AG09309 (cell line): ENCODE measurements around the gene PYCARD.

ENCODE experiments used
- DNase-seq: peaks from one replicate; pipeline ENCODE4 v3.0.0-alpha.2; 2010; ENCODE audit warnings: low read depth
- H3K4me3 ChIP-seq: 2 replicates; pipeline ENCODE4 v1.5.1; 2011; ENCODE audit warnings: mild to moderate bottlenecking, low read depth, low read length, moderate library complexity; ENCODE audit not compliant: control insufficient read depth
- CTCF ChIP-seq: IDR thresholded peaks from 2 replicates; pipeline ENCODE4 v1.5.1; 2011; ENCODE audit warnings: mild to moderate bottlenecking, low read depth, low read length, inconsistent platforms; ENCODE audit not compliant: insufficient read depth, control insufficient read depth; ENCODE audit errors: missing control alignments

The PYCARD gene

GRCh38 chr16:31224092-31224955 is 21.8 kb upstream of the PYCARD start:
- H3K4me3 ChIP-seq: no peak overlapping the region
- no peak for DNase-seq
- no peak for TF ChIP-seq CTCF

GRCh38 chr16:31223044-31223443 is 20.5 kb upstream of the PYCARD start:
- no peak for DNase-seq
- no peak overlapping the region for H3K4me3 ChIP-seq
- no peak for TF ChIP-seq CTCF

GRCh38 chr16:31221357-31222160 is 19.0 kb upstream of the PYCARD start:
- DNase-seq: no peak
- TF ChIP-seq CTCF: no peak

GRCh38 chr16:31219154-31219741 is 16.7 kb upstream of the PYCARD start:
- H3K4me3 ChIP-seq: no peak overlapping the region
- no peak for DNase-seq
- no peak for TF ChIP-seq CTCF

More at GRCh38 chr16:31221357-31222160, 19.0 kb upstream of the PYCARD start:
- no peak overlapping the region for H3K4me3 ChIP-seq

- no peak for TF ChIP-seq CTCF
- no peak for DNase-seq
- H3K4me3 ChIP-seq: no peak overlapping the region
These were observed 14.6 kb upstream of the PYCARD start for GRCh38 chr16:31217136-31217530.

GRCh38 chr16:31216422-31217135 is 14.0 kb upstream of the PYCARD start, which contains the start of gene PYDC1:
Gene PYDC1, minus strand, starts transcription at chr16:31217135. Its CDS starts 107 bp downstream, at chr16:31217028.
- no peak for TF ChIP-seq CTCF
- H3K4me3 ChIP-seq: no peak within 1 kb of the TSS
- DNase-seq: no peak
